Medulla oblongata (tissue), 1 donor: ENCODE results near the gene SPINT1.

Experiments
- DNase-seq: peaks from one replicate; pipeline ENCODE4 v3.0.0-alpha.2; 2015; ENCODE audit errors: extremely low spot score

Gene SPINT1

GRCh38 chr15:40892447-40893012 lies 48.7 kb downstream of the SPINT1 start:
- no peak for DNase-seq

GRCh38 chr15:40893019-40893670 lies 49.3 kb downstream of the SPINT1 start:
- peak; percentile 24 for DNase-seq

GRCh38 chr15:40893733-40894680 lies 50.2 kb downstream of the SPINT1 start, which contains the start of gene VPS18:
TSS of gene VPS18 (plus strand) at chr15:40894450. CDS start at chr15:40894769, 319 bp downstream.
- peak; percentile 99 for DNase-seq

- peak; percentile 45 for DNase-seq
Observed at GRCh38 chr15:40894681-40895448, 51.0 kb downstream of the SPINT1 start.

GRCh38 chr15:40899536-40900207 lies 55.8 kb downstream of the SPINT1 start:
- no peak for DNase-seq

GRCh38 chr15:40900256-40901052 lies 56.6 kb downstream of the SPINT1 start:
- no peak for DNase-seq

GRCh38 chr15:40901053-40901443 lies 57.2 kb downstream of the SPINT1 start:
- DNase-seq, result no peak

GRCh38 chr15:40902605-40903561 lies 59.0 kb downstream of the SPINT1 start:
- peak; percentile 82 for DNase-seq

- no peak for DNase-seq
Observed at GRCh38 chr15:40904552-40905201, 60.8 kb downstream of the SPINT1 start.

GRCh38 chr15:40906091-40906990 lies 62.5 kb downstream of the SPINT1 start:
- DNase-seq, result peak; percentile 77

GRCh38 chr15:40906991-40907802 lies 63.3 kb downstream of the SPINT1 start:
- DNase-seq, result peak; percentile 64
